Osteoblast (primary cell): ENCODE measurements around the gene RNF186. TPM values are rescaled to one million over a fixed set of nuclear protein-coding genes. Genes with fewer than 3 reads are reported as not detected.

Experiments used
- DNase-seq: peaks from one replicate; pipeline ENCODE4 v3.0.0; 2011; ENCODE audit warnings: low spot score, mixed read lengths; ENCODE audit not compliant: insufficient read length; ENCODE audit errors: missing footprints
- H2AFZ ChIP-seq: 2 replicates; pipeline ENCODE4 v1.6.0; 2011; ENCODE audit warnings: mild to moderate bottlenecking, low read length
- H3K27ac ChIP-seq: 2 replicates; pipeline ENCODE4 v1.5.1; 2011; ENCODE audit warnings: mild to moderate bottlenecking, low read depth, low read length, moderate library complexity
- H3K27me3 ChIP-seq: 2 replicates; pipeline ENCODE4 v1.6.0; 2012; ENCODE audit warnings: mild to moderate bottlenecking, control low read depth, inconsistent platforms, low read length, moderate library complexity; ENCODE audit not compliant: insufficient read depth
- H3K36me3 ChIP-seq: 2 replicates; pipeline ENCODE4 v1.5.1; 2011; ENCODE audit warnings: mild to moderate bottlenecking, low read length, control low read depth, moderate library complexity; ENCODE audit not compliant: insufficient read depth
- H3K4me1 ChIP-seq: 2 replicates; pipeline ENCODE4 v1.5.1; 2011; ENCODE audit warnings: mild to moderate bottlenecking, low read length, control low read depth, moderate library complexity; ENCODE audit not compliant: insufficient read depth
- H3K4me2 ChIP-seq: 2 replicates; pipeline ENCODE4 v1.6.0; 2011; ENCODE audit warnings: mild to moderate bottlenecking, low read length; ENCODE audit not compliant: insufficient read depth
- H3K4me3 ChIP-seq: fragments of 200-600 bp; sonication (generic); 3 replicates; pipeline ENCODE4 v1.5.1; 2012; ENCODE audit warnings: mild to moderate bottlenecking, low read length, inconsistent platforms; ENCODE audit not compliant: insufficient read depth
- H3K79me2 ChIP-seq: 2 replicates; pipeline ENCODE4 v1.6.0; 2012; ENCODE audit warnings: mild to moderate bottlenecking, low read length, control low read depth, inconsistent platforms; ENCODE audit not compliant: insufficient read depth
- H3K9me3 ChIP-seq: 2 replicates; pipeline ENCODE4 v1.5.1; 2011; ENCODE audit warnings: low read depth, low read length, control low read depth
- H4K20me1 ChIP-seq: 2 replicates; pipeline ENCODE4 v1.6.0; 2012; ENCODE audit warnings: mild to moderate bottlenecking, low read length, control low read depth; ENCODE audit not compliant: insufficient read depth
- CTCF ChIP-seq: IDR thresholded peaks from 2 replicates; pipeline ENCODE4 v1.5.1; 2011; ENCODE audit warnings: mild to moderate bottlenecking, low read depth, low read length, moderate library complexity; ENCODE audit errors: extremely low read depth
- total RNA-seq: library from RNA; depleted of rRNA; stranded (reverse); fragments of >200 nt; gene quantifications from 2 replicates; pipeline ENCODE4 v1.2.3, GENCODE V29; 2012

Gene RNF186
- total RNA-seq, 1 donor, result not detected

GRCh38 chr1:19769211-19769932 is 45.7 kb downstream of the RNF186 start:
- no peaks in the 10 kb centered on the region for H3K27me3 ChIP-seq
- TF ChIP-seq CTCF, result no peak
- no peak overlapping the region for H2AFZ ChIP-seq
- H3K4me3 ChIP-seq, result no peak overlapping the region
- H3K36me3 ChIP-seq, result peaks cover 10% of the 10 kb centered on the region
- H3K4me2 ChIP-seq, result no peak overlapping the region
- H3K79me2 ChIP-seq, result no peaks in the 10 kb centered on the region
- peaks cover 37% of the 10 kb centered on the region for H3K4me1 ChIP-seq
- no peaks in the 10 kb centered on the region for H3K9me3 ChIP-seq
- H3K27ac ChIP-seq, result no peak overlapping the region
- H4K20me1 ChIP-seq, result no peaks in the 10 kb centered on the region
- DNase-seq, result no peak

GRCh38 chr1:19768353-19769210 is 46.5 kb downstream of the RNF186 start:
- Histone ChIP-seq H3K79me2 (no peaks in the 10 kb centered on the region), H3K4me2 (no peak overlapping the region), H2AFZ (no peak overlapping the region), H4K20me1 (no peaks in the 10 kb centered on the region), H3K27me3 (no peaks in the 10 kb centered on the region), H3K4me1 (peaks cover 37% of the 10 kb centered on the region), H3K9me3 (no peaks in the 10 kb centered on the region), H3K36me3 (peaks cover 7% of the 10 kb centered on the region), H3K4me3 (no peak overlapping the region), H3K27ac (no peak overlapping the region)
- no peak for TF ChIP-seq CTCF
- DNase-seq, result peak; percentile 59

GRCh38 chr1:19765623-19766022 is 49.5 kb downstream of the RNF186 start:
- peak overlapping the region; percentile 90 for H3K27ac ChIP-seq
- peak; percentile 98 for DNase-seq
- peak overlapping the region; percentile 56 for H2AFZ ChIP-seq
- H3K4me3 ChIP-seq, result peak overlapping the region; percentile 24
- H3K79me2 ChIP-seq, result no peaks in the 10 kb centered on the region
- no peaks in the 10 kb centered on the region for H4K20me1 ChIP-seq
- H3K4me1 ChIP-seq, result peaks cover 37% of the 10 kb centered on the region
- no peaks in the 10 kb centered on the region for H3K27me3 ChIP-seq
- no peaks in the 10 kb centered on the region for H3K9me3 ChIP-seq
- H3K36me3 ChIP-seq, result peaks cover 5% of the 10 kb centered on the region
- no peak for TF ChIP-seq CTCF
- peak overlapping the region; percentile 75 for H3K4me2 ChIP-seq

- no peak overlapping the region for H3K4me3 ChIP-seq
- TF ChIP-seq CTCF, result no peak
- no peaks in the 10 kb centered on the region for H3K27me3 ChIP-seq
- peak; percentile 87 for DNase-seq
- peak overlapping the region; percentile 75 for H3K4me2 ChIP-seq
- peak overlapping the region; percentile 90 for H3K27ac ChIP-seq
- H3K4me1 ChIP-seq, result peaks cover 38% of the 10 kb centered on the region
- H3K79me2 ChIP-seq, result no peaks in the 10 kb centered on the region
- no peaks in the 10 kb centered on the region for H4K20me1 ChIP-seq
- H3K9me3 ChIP-seq, result no peaks in the 10 kb centered on the region
- no peak overlapping the region for H2AFZ ChIP-seq
- H3K36me3 ChIP-seq, result peaks cover 4% of the 10 kb centered on the region
Observed at GRCh38 chr1:19764848-19765247, 50.2 kb downstream of the RNF186 start.
